Adrenal gland (tissue), 5 donors: ENCODE results near the gene SETD3.

ENCODE experiments used
- CTCF ChIP-seq, 6 experiments: fragments of 450-650 bp in 4 of 6; fragments of 200-600 bp in 2 of 6; sonication (generic) in 1 of 6; IDR thresholded peaks; 1 replicate in 5 of 6; 2 replicates in 1 of 6; pipeline versions ENCODE4 v1.5.1 to v1.8.0; 2016 to 2021; ENCODE audit warnings: antibody characterized with exemption in 6 of 6, mild to moderate bottlenecking in 2 of 6, moderate library complexity in 1 of 6
- POLR2A ChIP-seq, 2 donors: fragments of 450-650 bp; IDR thresholded peaks; one replicate each; pipeline ENCODE4 v1.6.1; 2017; ENCODE audit warnings: antibody characterized with exemption in 2 of 2, mild to moderate bottlenecking in 2 of 2, moderate library complexity in 1 of 2
- donor health status: DM: no; HTN: no; CAD: no.

- TF ChIP-seq CTCF (IDR thresholded peaks at IDR 0.05) (no peak), POLR2A (IDR thresholded peaks at IDR 0.05) (no peak)
These were observed 26.4 kb downstream of the SETD3 start for GRCh38 chr14:99454246-99454645.
